Measurements from ENCODE around the gene SPATA13. TPM values are rescaled to one million over a fixed set of nuclear protein-coding genes. Genes with fewer than 3 reads are reported as not detected.

Gene SPATA13
- total RNA-seq, 1 donor from 2014 or later = 11.8 TPM

DNA sequence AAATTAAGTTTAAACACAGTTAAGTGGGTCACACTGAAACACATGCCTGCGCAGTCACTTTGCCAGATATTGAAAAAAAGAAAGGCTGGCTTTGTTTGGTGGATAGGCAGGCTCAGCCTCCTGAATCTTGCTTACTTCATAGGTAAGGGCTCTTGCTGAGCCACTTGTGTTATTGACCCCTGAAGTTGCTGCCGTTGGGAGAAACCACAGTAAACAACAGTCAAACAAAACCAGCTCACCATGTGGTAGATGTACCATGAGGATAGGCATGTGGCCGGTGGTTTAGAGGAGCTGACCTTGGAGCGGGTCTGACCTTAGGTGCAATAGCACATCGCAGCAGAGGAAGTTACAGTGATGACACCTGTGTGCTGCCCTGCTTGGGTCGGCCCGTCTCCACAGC lies 52.2 kb downstream of the SPATA13 start:
- POLR2A ChIA-PET = no interaction called here
- no peak overlapping the region for H3K4me3 Mint-ChIP-seq

DNA sequence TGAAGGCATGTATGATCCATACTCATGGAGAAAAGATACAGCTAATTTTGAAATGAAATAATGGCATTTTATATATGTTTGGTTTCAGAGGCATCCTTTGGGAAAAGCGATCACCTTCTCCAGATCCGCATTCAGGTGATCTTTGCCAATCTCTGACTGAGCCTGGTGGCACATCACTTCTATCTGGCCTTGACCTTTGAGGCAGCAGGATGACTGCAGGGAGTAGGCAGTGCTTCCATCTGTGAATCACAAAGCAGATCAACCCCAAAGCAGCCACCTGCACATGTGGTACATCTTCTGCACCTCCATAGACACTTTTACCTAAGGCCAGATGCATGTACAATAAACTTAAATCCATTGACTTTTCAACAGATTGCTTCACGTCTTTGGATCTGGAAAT lies 53.4 kb downstream of the SPATA13 start:
- DNase-seq = no peak
- no peaks in the 10 kb centered on the region for H3K9me3 Mint-ChIP-seq
- no peak overlapping the region for H3K4me3 Mint-ChIP-seq
- no peak for ATAC-seq (ENCODE audit: low read depth)
- TF ChIP-seq, protein P1, sequence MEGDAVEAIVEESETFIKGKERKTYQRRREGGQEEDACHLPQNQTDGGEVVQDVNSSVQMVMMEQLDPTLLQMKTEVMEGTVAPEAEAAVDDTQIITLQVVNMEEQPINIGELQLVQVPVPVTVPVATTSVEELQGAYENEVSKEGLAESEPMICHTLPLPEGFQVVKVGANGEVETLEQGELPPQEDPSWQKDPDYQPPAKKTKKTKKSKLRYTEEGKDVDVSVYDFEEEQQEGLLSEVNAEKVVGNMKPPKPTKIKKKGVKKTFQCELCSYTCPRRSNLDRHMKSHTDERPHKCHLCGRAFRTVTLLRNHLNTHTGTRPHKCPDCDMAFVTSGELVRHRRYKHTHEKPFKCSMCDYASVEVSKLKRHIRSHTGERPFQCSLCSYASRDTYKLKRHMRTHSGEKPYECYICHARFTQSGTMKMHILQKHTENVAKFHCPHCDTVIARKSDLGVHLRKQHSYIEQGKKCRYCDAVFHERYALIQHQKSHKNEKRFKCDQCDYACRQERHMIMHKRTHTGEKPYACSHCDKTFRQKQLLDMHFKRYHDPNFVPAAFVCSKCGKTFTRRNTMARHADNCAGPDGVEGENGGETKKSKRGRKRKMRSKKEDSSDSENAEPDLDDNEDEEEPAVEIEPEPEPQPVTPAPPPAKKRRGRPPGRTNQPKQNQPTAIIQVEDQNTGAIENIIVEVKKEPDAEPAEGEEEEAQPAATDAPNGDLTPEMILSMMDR (IDR thresholded peaks at IDR 0.05) = no peak
- intact Hi-C loops (cut with micrococcal nuclease) = no loop called here
- H3K4me1 Mint-ChIP-seq = peaks cover 45% of the 10 kb centered on the region
- H3K27me3 Mint-ChIP-seq = no peaks in the 10 kb centered on the region
- no peak overlapping the region for H3K27ac Mint-ChIP-seq
- CTCF ChIA-PET = interaction anchor here (2.3 to 2.8 kb wide), 2 partner anchors 14 to 161 kb away, joined by 9 to 13 read pairs; no protein-coding TSS in a partner anchor
- H3K36me3 Mint-ChIP-seq (ENCODE audit: low read depth) = no peaks in the 10 kb centered on the region
- POLR2A ChIA-PET = interaction anchor here (1.6 kb wide), 1 partner anchor 53 kb away, joined by 9 read pairs; the partner anchor contains the start of gene SPATA13

More for the DNA sequence above, 52.2 kb downstream of the SPATA13 start:
- H3K4me1 Mint-ChIP-seq = peaks cover 38% of the 10 kb centered on the region
- DNase-seq (no peak), ATAC-seq (ENCODE audit: low read depth) (no peak)
- TF ChIP-seq, protein P1 (IDR thresholded peaks at IDR 0.05) = no peak
- CTCF ChIA-PET = no interaction called here
- intact Hi-C loops (cut with micrococcal nuclease) = no loop called here
- no peak overlapping the region for H3K27ac Mint-ChIP-seq
- no peaks in the 10 kb centered on the region for H3K36me3 Mint-ChIP-seq (ENCODE audit: low read depth)
- H3K9me3 Mint-ChIP-seq = no peaks in the 10 kb centered on the region
- H3K27me3 Mint-ChIP-seq = no peaks in the 10 kb centered on the region

DNA sequence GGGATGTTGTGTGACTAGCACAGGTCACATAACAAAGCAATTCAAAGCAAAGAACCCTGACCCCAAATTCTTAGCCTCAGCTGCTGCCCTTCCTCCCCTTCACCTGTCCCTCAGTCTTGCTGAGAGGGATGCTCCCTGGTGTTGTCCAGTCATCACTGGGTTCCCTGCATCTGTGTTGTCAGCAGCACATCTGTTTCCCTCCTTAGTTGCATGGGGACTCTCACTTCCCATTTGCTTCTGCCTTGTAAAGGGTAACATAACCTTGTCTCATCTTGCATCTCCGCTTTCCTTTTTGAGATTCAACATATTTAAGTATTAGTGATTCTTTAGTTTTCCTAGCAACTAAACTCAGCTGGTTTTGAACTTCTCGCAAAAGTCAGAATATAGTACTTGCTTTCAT lies 54.0 kb downstream of the SPATA13 start:
- H3K36me3 Mint-ChIP-seq (ENCODE audit: low read depth) = no peaks in the 10 kb centered on the region
- TF ChIP-seq, protein P1 (IDR thresholded peaks at IDR 0.05) = no peak
- ATAC-seq (ENCODE audit: low read depth) = peak; percentile 59
- POLR2A ChIA-PET = interaction anchor here (1.6 kb wide), 1 partner anchor 54 kb away, joined by 9 read pairs; the partner anchor contains the start of gene SPATA13
- intact Hi-C loops (cut with micrococcal nuclease) = no loop called here
- no peaks in the 10 kb centered on the region for H3K9me3 Mint-ChIP-seq
- no peak for DNase-seq
- peak overlapping the region; percentile 59 for H3K27ac Mint-ChIP-seq
- H3K27me3 Mint-ChIP-seq = no peaks in the 10 kb centered on the region
- H3K4me1 Mint-ChIP-seq = peaks cover 45% of the 10 kb centered on the region
- CTCF ChIA-PET = interaction anchor here (2.3 to 2.8 kb wide), 3 partner anchors 14 to 194 kb away, joined by 7 to 13 read pairs (median 9); no protein-coding TSS in a partner anchor
- H3K4me3 Mint-ChIP-seq = no peak overlapping the region

DNA sequence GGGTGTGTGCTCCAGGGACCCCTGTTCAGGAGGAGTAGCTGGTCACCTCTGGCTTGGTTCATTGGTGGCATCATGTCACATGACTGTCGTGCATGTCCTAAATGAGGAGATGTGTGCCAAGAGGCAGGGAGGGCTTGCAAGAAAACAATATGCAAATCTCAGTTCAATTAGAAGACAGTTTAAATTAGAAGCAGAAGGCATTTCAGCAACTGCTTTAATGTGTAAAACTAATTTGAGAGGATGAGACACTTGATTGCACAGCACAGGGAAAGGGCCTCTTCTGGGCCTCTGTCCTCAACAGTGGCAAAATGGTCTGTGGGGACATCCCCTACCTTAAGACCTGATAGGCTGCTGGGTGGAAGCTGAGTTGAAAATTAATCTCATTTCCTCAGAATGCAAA lies 54.6 kb downstream of the SPATA13 start:
- Mint-ChIP-seq H3K36me3 (ENCODE audit: low read depth) (no peaks in the 10 kb centered on the region), H3K4me3 (peak overlapping the region; percentile 39), H3K9me3 (no peaks in the 10 kb centered on the region), H3K27ac (peak overlapping the region; percentile 59), H3K27me3 (no peaks in the 10 kb centered on the region), H3K4me1 (peaks cover 48% of the 10 kb centered on the region)
- POLR2A ChIA-PET = interaction anchor here (0.6 to 1.6 kb wide), 3 partner anchors 10 to 55 kb away, joined by 3 to 9 read pairs (median 5); partner anchors contain the start of gene SPATA13
- CTCF ChIA-PET = interaction anchor here (2.3 to 2.8 kb wide), 3 partner anchors 13 to 195 kb away, joined by 7 to 13 read pairs (median 9); no protein-coding TSS in a partner anchor
- intact Hi-C loops (cut with micrococcal nuclease) = loop anchor here (1.0 kb wide), 1 partner anchor 55 kb away; the partner anchor contains the start of gene SPATA13
- ATAC-seq (ENCODE audit: low read depth) (peak; percentile 80), DNase-seq (no peak)
- TF ChIP-seq, protein P1 (IDR thresholded peaks at IDR 0.05) = no peak

DNA sequence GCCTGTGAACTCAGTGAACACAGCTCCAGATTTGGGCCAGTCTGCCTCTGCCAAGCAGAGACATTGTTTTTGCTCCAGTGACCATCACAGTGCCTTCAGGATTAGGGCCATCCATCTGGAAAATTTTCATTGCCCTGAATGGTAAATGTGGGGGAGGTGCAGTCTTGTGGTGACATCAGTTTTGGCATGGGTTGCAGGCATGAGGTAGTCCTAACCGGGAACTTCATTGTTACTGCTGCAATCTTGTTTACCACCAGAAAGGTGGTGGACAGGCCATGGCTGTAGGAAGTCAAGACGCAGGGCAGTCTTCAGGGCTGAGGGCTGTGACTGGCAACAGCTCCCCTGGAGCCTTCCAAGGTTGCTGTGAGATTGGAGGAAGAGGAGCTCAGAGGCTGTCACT lies 55.2 kb downstream of the SPATA13 start:
- ChIA-PET CTCF (interaction anchor here (2.3 to 2.8 kb wide), 3 partner anchors 12 to 195 kb away, joined by 7 to 13 read pairs (median 9); no protein-coding TSS in a partner anchor), POLR2A (interaction anchor here (0.6 to 0.9 kb wide), 2 partner anchors 9 to 55 kb away, joined by 3 to 5 read pairs; no protein-coding TSS in a partner anchor)
- Mint-ChIP-seq H3K4me3 (no peak overlapping the region), H3K36me3 (ENCODE audit: low read depth) (no peaks in the 10 kb centered on the region), H3K27ac (no peak overlapping the region), H3K9me3 (no peaks in the 10 kb centered on the region), H3K27me3 (no peaks in the 10 kb centered on the region), H3K4me1 (peaks cover 48% of the 10 kb centered on the region)
- peak; percentile 7 for ATAC-seq (ENCODE audit: low read depth)
- intact Hi-C loops (cut with micrococcal nuclease) = loop anchor here (1.0 kb wide), 1 partner anchor 55 kb away; the partner anchor contains the start of gene SPATA13
- TF ChIP-seq, protein P1 (IDR thresholded peaks at IDR 0.05) = no peak
- DNase-seq = no peak

Measured in activated B cell treated with CpG ODN at 0.5 μM for 24 hours (primary cell).